ENCODE data around the gene OTOP3. TPM values are rescaled to one million over a fixed set of nuclear protein-coding genes. Genes with fewer than 3 reads are reported as not detected.

OTOP3 gene
- polyA plus RNA-seq, 3 donors: not detected

DNA sequence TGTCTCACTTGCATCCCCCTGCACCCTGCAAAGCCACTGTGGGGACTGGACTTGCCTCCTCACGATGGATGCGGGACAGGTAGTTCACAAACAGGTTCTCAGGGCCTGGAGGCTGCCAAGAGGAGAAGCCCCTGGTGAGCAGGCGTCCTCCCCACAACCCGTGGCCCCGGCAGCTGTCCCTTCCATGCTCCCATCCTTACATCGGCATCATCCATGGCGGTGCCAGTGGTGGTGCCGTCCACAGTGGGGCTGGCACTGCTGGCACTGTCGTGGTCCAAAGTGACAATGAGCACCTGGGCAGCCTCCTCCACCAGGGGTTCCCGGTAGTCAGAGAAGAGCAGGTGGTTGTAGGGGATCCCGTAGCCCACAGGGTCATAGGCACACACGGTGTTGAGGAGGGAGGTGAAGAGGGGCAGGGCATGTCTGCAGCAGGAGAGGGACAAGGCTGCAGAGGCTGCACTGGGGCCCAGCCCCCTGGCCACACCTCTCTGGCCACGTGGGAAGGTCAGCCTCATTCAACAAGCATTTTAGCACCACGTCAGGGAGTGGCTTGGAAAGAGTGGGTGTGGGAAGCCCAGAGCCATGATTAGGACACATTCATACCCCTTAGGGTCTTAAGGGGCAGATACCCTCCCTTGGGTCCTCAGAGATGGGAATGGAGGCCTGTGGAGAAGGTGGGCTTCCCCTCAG, 24.3 kb downstream of the OTOP3 start:
- no peaks in the 10 kb centered on the region for H3K36me3 ChIP-seq (replicated peaks in 1 of 2; ENCODE audit: control insufficient read depth in 1 of 2, insufficient read depth in 2 of 2, low read length in 2 of 2)
- peaks cover 5 to 12% of the 10 kb centered on the region in 2 donors for H3K9me3 ChIP-seq (replicated peaks in 1 of 2; ENCODE audit: control insufficient read depth in 1 of 2, insufficient read depth in 1 of 2, low read length in 2 of 2)
- no peaks in the 10 kb centered on the region for H3K79me2 ChIP-seq (ENCODE audit: insufficient read depth, low read length)
- no peaks in the 10 kb centered on the region for H3K36me3 Mint-ChIP-seq
- H3K9me3 Mint-ChIP-seq: peaks cover 4 to 13% (median 10%) of the 10 kb centered on the region in 7 donors
- H3K4me2 ChIP-seq (replicated peaks; ENCODE audit: extremely low read depth, low read length, poor library complexity, severe bottlenecking): no peak overlapping the region
- DNase-seq: no peak
- H3K4me3 ChIP-seq (replicated peaks in 1 of 3; ENCODE audit: low read depth in 2 of 3, low read length in 3 of 3): no peak overlapping the region
- TF ChIP-seq, protein P1, sequence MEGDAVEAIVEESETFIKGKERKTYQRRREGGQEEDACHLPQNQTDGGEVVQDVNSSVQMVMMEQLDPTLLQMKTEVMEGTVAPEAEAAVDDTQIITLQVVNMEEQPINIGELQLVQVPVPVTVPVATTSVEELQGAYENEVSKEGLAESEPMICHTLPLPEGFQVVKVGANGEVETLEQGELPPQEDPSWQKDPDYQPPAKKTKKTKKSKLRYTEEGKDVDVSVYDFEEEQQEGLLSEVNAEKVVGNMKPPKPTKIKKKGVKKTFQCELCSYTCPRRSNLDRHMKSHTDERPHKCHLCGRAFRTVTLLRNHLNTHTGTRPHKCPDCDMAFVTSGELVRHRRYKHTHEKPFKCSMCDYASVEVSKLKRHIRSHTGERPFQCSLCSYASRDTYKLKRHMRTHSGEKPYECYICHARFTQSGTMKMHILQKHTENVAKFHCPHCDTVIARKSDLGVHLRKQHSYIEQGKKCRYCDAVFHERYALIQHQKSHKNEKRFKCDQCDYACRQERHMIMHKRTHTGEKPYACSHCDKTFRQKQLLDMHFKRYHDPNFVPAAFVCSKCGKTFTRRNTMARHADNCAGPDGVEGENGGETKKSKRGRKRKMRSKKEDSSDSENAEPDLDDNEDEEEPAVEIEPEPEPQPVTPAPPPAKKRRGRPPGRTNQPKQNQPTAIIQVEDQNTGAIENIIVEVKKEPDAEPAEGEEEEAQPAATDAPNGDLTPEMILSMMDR (IDR thresholded peaks at IDR 0.05): no peak
- H3K27ac ChIP-seq (ENCODE audit: low read depth in 1 of 2, low read length in 2 of 2): no peak overlapping the region
- intact Hi-C loops (cut with micrococcal nuclease): loop anchor here (2.0 to 10.0 kb wide), 6 partner anchors 35 to 232 kb away; partner anchors contain the start of genes OTOP2 (in 2 of the 2) and NHERF1 (in 1 of the 2)
- H3K9ac ChIP-seq (ENCODE audit: insufficient read depth, low read length, poor library complexity, severe bottlenecking): no peak overlapping the region
- H3K27me3 ChIP-seq (ENCODE audit: control insufficient read depth in 2 of 2, insufficient read depth in 2 of 2, low read length in 2 of 2): peaks cover 0 to 9% of the 10 kb centered on the region in 2 donors
- no peak overlapping the region for H3K4me3 Mint-ChIP-seq
- no peaks in the 10 kb centered on the region for H4K20me1 ChIP-seq (ENCODE audit: insufficient read depth, low read length)
- WGBS (ENCODE audit: insufficient coverage): 84% methylated on average over 6 of the region's 14 CpGs
- H3K4me1 Mint-ChIP-seq: peaks cover 7% of the 10 kb centered on the region
- H3K4me1 ChIP-seq (ENCODE audit: control insufficient read depth in 1 of 2, insufficient read depth in 2 of 2, low read length in 2 of 2): peaks cover 0 to 6% of the 10 kb centered on the region in 2 donors
- no peak overlapping the region for H2AFZ ChIP-seq (ENCODE audit: insufficient read depth, low read depth, low read length, poor library complexity, severe bottlenecking)
- H3K27me3 Mint-ChIP-seq (ENCODE audit: low read depth in 3 of 3): peaks cover 14 to 47% (median 14%) of the 10 kb centered on the region in 3 donors
- peak overlapping the region in 1 of 7 donors; percentile 25 for H3K27ac Mint-ChIP-seq

DNA sequence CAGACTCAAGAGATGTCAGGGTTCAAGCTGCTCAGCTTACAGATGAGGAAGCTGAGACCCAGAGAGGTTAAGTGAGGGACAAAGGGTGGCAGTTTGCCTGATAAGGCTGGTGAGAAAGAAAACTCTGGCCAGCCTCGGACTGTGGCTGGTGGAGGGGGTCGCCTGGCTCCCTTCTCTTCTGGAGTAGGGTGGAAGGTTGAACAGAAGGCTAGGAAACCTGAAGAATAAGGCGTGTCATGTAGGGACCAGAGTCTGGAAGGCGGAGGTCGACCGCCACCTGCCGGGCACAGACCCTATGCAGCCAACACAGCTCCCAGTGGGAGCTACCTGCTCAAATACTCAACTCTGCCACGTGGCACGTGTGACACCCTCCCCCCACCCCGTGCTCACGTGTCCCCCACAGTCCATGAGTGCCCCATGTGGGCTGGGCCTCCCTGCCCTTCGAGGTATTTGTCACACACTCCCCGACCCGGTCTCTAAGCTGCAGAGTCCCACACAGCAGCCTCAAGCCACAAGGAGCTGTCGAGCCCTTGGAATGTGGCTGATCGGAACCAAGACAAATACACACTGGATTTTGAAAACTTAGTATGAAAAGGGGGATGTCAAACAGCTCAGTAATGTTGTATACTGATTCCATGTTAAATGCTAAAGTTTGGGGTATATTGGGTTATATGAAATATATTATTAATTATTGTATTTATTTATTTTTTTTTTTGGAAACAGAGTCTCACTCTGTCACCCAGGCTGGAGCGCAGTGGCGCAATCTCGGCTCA, 25.1 kb downstream of the OTOP3 start:
- Mint-ChIP-seq H3K27ac (peak overlapping the region in 3 of 7 donors; percentile 3 to 70 (median 37)), H3K9me3 (peaks cover 4 to 12% (median 10%) of the 10 kb centered on the region in 7 donors), H3K36me3 (no peaks in the 10 kb centered on the region), H3K27me3 (ENCODE audit: low read depth in 3 of 3) (peaks cover 11 to 46% (median 14%) of the 10 kb centered on the region in 3 donors), H3K4me1 (peaks cover 7% of the 10 kb centered on the region), H3K4me3 (no peak overlapping the region)
- intact Hi-C loops (cut with micrococcal nuclease): loop anchor here (2.0 to 10.0 kb wide), 5 partner anchors 36 to 232 kb away; partner anchors contain the start of gene OTOP2 (in 1 of the 2)
- peak in 2 of 3 donors; percentile 28 to 41 for DNase-seq
- no peak overlapping the region for H3K4me3 ChIP-seq (replicated peaks in 1 of 3; ENCODE audit: low read depth in 2 of 3, low read length in 3 of 3)
- no peak overlapping the region for H3K9ac ChIP-seq (ENCODE audit: insufficient read depth, low read length, poor library complexity, severe bottlenecking)
- H3K4me2 ChIP-seq (replicated peaks; ENCODE audit: extremely low read depth, low read length, poor library complexity, severe bottlenecking): no peak overlapping the region
- no peaks in the 10 kb centered on the region for H4K20me1 ChIP-seq (ENCODE audit: insufficient read depth, low read length)
- H2AFZ ChIP-seq (ENCODE audit: insufficient read depth, low read depth, low read length, poor library complexity, severe bottlenecking): no peak overlapping the region
- peaks cover 0 to 9% of the 10 kb centered on the region in 2 donors for H3K27me3 ChIP-seq (ENCODE audit: control insufficient read depth in 2 of 2, insufficient read depth in 2 of 2, low read length in 2 of 2)
- H3K79me2 ChIP-seq (ENCODE audit: insufficient read depth, low read length): no peaks in the 10 kb centered on the region
- peaks cover 0 to 6% of the 10 kb centered on the region in 2 donors for H3K4me1 ChIP-seq (ENCODE audit: control insufficient read depth in 1 of 2, insufficient read depth in 2 of 2, low read length in 2 of 2)
- H3K27ac ChIP-seq (ENCODE audit: low read depth in 1 of 2, low read length in 2 of 2): no peak overlapping the region
- peaks cover 5 to 12% of the 10 kb centered on the region in 2 donors for H3K9me3 ChIP-seq (replicated peaks in 1 of 2; ENCODE audit: control insufficient read depth in 1 of 2, insufficient read depth in 1 of 2, low read length in 2 of 2)
- WGBS (ENCODE audit: insufficient coverage): 14% methylated on average over 10 of the region's 19 CpGs
- TF ChIP-seq, protein P1 (IDR thresholded peaks at IDR 0.05): no peak
- no peaks in the 10 kb centered on the region for H3K36me3 ChIP-seq (replicated peaks in 1 of 2; ENCODE audit: control insufficient read depth in 1 of 2, insufficient read depth in 2 of 2, low read length in 2 of 2)

All from CD14-positive monocyte (primary cell).